K562 (cell line): ENCODE data around the gene MAGEB1. TPM values are rescaled to one million over a fixed set of nuclear protein-coding genes. Genes with fewer than 3 reads are reported as not detected.
A peak's percentile ranks its signal among the peaks of the same experiment; 100 is the strongest.

Experiments used
- BHLHE40 ChIP-seq: IDR thresholded peaks from 2 replicates; pipeline ENCODE4 v1.6.1; 2011; ENCODE audit warnings: low read length, improper control_type of control experiment
- CHCHD3 ChIP-seq: fragments of 250-450 bp; sonication (Bioruptor Pico); IDR thresholded peaks from 2 replicates; pipeline ENCODE4 v2.1.2; 2022; ENCODE audit warnings: mild to moderate bottlenecking
- CREBBP ChIP-seq: IDR thresholded peaks from one replicate; pipeline ENCODE4 v1.6.1; 2012; ENCODE audit warnings: low read depth, mild to moderate bottlenecking, control low read depth, inconsistent platforms, low read length
- GTF2A2 ChIP-seq: IDR thresholded peaks from 2 replicates; pipeline ENCODE4 v1.6.1; 2016; ENCODE audit warnings: mild to moderate bottlenecking, missing genetic modification characterization, missing compliant biosample characterization
- KDM2B ChIP-seq: fragments of 250-450 bp; sonication (Bioruptor Pico); IDR thresholded peaks from 2 replicates; pipeline ENCODE4 v1.8.0; 2021; ENCODE audit warnings: mild to moderate bottlenecking, moderate library complexity
- POLR2H ChIP-seq: IDR thresholded peaks from 2 replicates; pipeline ENCODE4 v1.6.1; 2016; ENCODE audit warnings: missing genetic modification characterization, low read depth, mild to moderate bottlenecking, control low read depth, missing compliant biosample characterization, moderate library complexity
- PRPF4 ChIP-seq: fragments of 200-400 bp; formaldehyde crosslinking; IDR thresholded peaks from one replicate; pipeline ENCODE4 v1.6.1; 2017; ENCODE audit warnings: low read length, low read depth, mild to moderate bottlenecking; ENCODE audit not compliant: insufficient read depth, poor library complexity, severe bottlenecking
- SMARCB1 ChIP-seq: IDR thresholded peaks from 2 replicates; pipeline ENCODE4 v1.6.1; 2011; ENCODE audit warnings: improper control_type of control experiment, low read depth; ENCODE audit not compliant: insufficient read length
- STAT5B ChIP-seq: fragments of 250-450 bp; sonication (Bioruptor Pico); IDR thresholded peaks from 2 replicates; pipeline ENCODE4 v1.8.0; 2021; ENCODE audit warnings: mild to moderate bottlenecking, inconsistent platforms
- TEAD1 ChIP-seq, 2 experiments: fragments of 450-650 bp in 1 of 2; sonication (generic) in 1 of 2; formaldehyde crosslinking; IDR thresholded peaks; 2 replicates each; pipeline versions ENCODE4 v1.4.0 to v1.8.0; 2020 to 2022; ENCODE audit warnings: mild to moderate bottlenecking in 2 of 2, missing genetic modification reagents in 1 of 2
- TOE1 ChIP-seq, 2 experiments: fragments of 450-650 bp in 1 of 2; sonication (generic) in 1 of 2; formaldehyde crosslinking in 1 of 2; IDR thresholded peaks; 2 replicates each; pipeline versions ENCODE4 v1.7.1 to v1.8.0; 2016 to 2022; ENCODE audit warnings: borderline replicate concordance in 2 of 2, mild to moderate bottlenecking in 2 of 2, antibody characterized with exemption in 1 of 2, inconsistent platforms in 1 of 2, low read depth in 1 of 2, missing genetic modification reagents in 1 of 2, moderate library complexity in 1 of 2
- polyA plus RNA-seq, 8 experiments: library from polyadenylated mRNA; depleted of rRNA in 4 of 8; stranded (reverse) in 5 of 8; unstranded in 3 of 8; fragments of >200 nt; fragmentation: Nextera tagmentation in 2 of 8; fragmentation: Illumina TruSeq in 1 of 8; extraction: Ambion mirVana in 2 of 8; extraction: Trizol in 1 of 8; gene quantifications; 2 replicates each; pipeline versions ENCODE4 v1.2.1 to v1.2.3, GENCODE V29; 2011 to 2014; ENCODE audit warnings: inconsistent platforms in 1 of 8, missing spikeins in 1 of 8
- total RNA-seq, 7 experiments: library from RNA; depleted of rRNA in 6 of 7; stranded (reverse); fragments of >200 nt in 6 of 7; fragmentation: Illumina TruSeq in 2 of 7; extraction: Trizol in 2 of 7; gene quantifications; 2 replicates each; pipeline versions ENCODE4 v1.2.1 to v1.2.3, GENCODE V29; 2011 to 2021; ENCODE audit warnings: low replicate concordance in 1 of 7
- TF ChIP-seq, protein P1 (sequence below): fragments of 250-450 bp; sonication (Bioruptor Pico); IDR thresholded peaks from 2 replicates; pipeline ENCODE4 v1.5.0; 2021; ENCODE audit warnings: mild to moderate bottlenecking, moderate library complexity
- TF ChIP-seq, protein P2 (sequence below): fragments of 450-650 bp; IDR thresholded peaks from 2 replicates; pipeline ENCODE4 v1.6.1; 2016; ENCODE audit warnings: borderline replicate concordance
- TF ChIP-seq, protein P3 (sequence below): sonication (generic); formaldehyde crosslinking; IDR thresholded peaks from 2 replicates; pipeline ENCODE4 v1.8.0; 2023; ENCODE audit warnings: mild to moderate bottlenecking, missing genetic modification reagents
- TF ChIP-seq, protein P4 (sequence below): sonication (generic); formaldehyde crosslinking; IDR thresholded peaks from 2 replicates; pipeline ENCODE4 v1.8.0; 2022; ENCODE audit warnings: missing genetic modification reagents, mild to moderate bottlenecking, moderate library complexity, borderline replicate concordance

MAGEB1 gene
- total and polyA plus RNA-seq, 9 of the 15 experiments (the other 6 are each of a cell fraction or from before 2014, with no cell fraction given): 32.6 to 100 (median 43.4) TPM

DNA sequence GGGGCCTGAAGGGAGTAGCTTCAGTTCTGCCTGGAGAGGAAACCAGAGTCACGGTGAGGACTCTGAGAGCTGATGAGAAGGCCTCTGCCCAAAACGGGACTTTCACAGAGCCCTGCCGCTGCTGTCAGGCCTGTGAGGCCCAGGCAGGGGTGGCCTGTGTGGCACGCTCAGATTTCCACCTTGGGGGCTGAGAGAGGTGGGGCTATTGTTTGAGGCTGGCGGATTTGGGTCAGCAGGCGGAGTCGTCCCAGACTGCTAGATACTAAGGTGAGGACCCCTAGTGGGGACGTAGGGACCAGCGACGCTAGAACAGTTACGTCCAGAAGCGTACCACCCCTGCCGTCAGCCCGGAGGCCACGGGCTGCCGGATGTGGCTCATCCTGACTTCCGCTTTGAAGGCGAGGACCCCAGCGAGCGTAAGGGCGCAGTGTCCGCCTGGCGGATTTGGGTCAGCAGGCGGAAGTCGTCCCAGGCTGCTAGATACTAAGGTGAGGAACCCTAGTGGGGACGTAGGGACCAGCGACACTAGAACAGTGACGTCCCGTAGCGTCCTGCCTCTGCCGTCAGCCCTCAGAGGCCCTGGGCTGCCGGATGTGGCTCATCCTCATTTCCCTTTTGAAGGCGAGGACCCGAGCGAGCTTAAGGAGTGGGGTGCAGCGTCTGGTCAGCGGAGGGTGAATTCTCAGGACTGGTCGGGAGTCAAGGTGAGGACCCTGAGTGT, at the start of gene MAGEB1 (continued):
- TF ChIP-seq, protein P1, sequence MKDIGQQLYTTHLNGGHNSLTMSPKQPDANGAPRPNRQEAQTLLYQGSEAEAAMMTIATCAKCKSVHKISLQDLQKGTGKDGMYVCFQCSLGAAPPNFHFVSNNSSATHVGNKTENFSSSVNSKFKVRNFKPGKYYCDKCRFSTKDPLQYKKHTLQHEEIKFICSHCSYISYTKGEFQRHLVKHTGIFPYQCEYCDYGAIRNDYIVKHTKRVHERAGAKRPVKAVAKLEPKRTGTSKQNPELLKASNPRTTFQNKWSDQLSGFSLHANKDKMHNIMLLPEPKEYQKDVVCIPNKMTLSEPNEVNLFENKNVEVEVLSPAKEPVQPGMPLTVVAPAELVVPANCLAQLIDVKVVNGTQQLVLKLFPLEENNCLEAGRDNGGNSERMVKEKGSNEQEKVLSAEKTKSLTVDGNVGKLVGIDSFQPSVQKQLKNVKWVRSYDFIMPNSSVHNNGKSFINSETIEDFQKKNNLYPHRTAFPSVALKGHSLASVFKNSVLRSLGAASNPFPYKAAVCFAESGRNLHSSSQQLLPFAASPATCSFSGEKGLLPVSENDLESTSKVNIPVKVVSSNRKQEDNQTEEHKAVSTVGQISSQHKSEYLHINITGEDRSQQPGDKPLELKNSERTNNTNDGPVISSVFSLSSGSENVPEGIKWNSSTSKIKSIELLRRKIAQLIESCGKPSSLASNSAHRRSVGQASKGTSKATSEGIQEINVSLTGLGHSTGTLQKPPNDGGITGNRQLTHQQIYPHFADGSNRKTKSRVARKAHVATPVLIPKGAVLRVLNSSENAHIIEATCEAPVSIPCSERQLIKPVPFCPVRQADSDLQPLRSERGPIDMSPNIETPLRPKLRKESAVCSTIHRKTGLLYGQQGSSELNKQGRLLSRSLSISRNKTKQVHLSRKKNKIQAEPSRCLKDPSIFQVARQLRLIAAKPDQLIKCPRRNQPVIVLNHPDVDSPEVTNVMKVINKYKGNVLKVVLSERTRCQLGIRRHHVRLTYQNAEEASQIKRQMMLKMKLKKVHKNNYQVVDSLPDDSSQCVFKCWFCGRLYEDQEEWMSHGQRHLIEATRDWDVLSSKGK (CRISPR knock-in tag): no peak
- TF ChIP-seq, protein P2, sequence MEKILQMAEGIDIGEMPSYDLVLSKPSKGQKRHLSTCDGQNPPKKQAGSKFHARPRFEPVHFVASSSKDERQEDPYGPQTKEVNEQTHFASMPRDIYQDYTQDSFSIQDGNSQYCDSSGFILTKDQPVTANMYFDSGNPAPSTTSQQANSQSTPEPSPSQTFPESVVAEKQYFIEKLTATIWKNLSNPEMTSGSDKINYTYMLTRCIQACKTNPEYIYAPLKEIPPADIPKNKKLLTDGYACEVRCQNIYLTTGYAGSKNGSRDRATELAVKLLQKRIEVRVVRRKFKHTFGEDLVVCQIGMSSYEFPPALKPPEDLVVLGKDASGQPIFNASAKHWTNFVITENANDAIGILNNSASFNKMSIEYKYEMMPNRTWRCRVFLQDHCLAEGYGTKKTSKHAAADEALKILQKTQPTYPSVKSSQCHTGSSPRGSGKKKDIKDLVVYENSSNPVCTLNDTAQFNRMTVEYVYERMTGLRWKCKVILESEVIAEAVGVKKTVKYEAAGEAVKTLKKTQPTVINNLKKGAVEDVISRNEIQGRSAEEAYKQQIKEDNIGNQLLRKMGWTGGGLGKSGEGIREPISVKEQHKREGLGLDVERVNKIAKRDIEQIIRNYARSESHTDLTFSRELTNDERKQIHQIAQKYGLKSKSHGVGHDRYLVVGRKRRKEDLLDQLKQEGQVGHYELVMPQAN: no peak
- TF ChIP-seq TEAD1 (CRISPR knock-in tag; IDR thresholded peaks at IDR 0.05) (no peak), GTF2A2 (tag) (no peak), STAT5B (CRISPR knock-in tag) (no peak), KDM2B (CRISPR knock-in tag) (no peak), CHCHD3 (no peak), CREBBP (no peak), SMARCB1 (no peak), POLR2H (tag) (peak; percentile 66), TOE1 (IDR thresholded peaks at IDR 0.05; ENCODE audit: borderline replicate concordance) (no peak), TOE1 (CRISPR knock-in tag; IDR thresholded peaks at IDR 0.05; ENCODE audit: borderline replicate concordance, low read depth) (no peak), BHLHE40 (no peak), PRPF4 (no peak)
- TF ChIP-seq, protein P3, sequence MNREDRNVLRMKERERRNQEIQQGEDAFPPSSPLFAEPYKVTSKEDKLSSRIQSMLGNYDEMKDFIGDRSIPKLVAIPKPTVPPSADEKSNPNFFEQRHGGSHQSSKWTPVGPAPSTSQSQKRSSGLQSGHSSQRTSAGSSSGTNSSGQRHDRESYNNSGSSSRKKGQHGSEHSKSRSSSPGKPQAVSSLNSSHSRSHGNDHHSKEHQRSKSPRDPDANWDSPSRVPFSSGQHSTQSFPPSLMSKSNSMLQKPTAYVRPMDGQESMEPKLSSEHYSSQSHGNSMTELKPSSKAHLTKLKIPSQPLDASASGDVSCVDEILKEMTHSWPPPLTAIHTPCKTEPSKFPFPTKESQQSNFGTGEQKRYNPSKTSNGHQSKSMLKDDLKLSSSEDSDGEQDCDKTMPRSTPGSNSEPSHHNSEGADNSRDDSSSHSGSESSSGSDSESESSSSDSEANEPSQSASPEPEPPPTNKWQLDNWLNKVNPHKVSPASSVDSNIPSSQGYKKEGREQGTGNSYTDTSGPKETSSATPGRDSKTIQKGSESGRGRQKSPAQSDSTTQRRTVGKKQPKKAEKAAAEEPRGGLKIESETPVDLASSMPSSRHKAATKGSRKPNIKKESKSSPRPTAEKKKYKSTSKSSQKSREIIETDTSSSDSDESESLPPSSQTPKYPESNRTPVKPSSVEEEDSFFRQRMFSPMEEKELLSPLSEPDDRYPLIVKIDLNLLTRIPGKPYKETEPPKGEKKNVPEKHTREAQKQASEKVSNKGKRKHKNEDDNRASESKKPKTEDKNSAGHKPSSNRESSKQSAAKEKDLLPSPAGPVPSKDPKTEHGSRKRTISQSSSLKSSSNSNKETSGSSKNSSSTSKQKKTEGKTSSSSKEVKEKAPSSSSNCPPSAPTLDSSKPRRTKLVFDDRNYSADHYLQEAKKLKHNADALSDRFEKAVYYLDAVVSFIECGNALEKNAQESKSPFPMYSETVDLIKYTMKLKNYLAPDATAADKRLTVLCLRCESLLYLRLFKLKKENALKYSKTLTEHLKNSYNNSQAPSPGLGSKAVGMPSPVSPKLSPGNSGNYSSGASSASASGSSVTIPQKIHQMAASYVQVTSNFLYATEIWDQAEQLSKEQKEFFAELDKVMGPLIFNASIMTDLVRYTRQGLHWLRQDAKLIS (CRISPR knock-in tag): no peak
- TF ChIP-seq, protein P4, sequence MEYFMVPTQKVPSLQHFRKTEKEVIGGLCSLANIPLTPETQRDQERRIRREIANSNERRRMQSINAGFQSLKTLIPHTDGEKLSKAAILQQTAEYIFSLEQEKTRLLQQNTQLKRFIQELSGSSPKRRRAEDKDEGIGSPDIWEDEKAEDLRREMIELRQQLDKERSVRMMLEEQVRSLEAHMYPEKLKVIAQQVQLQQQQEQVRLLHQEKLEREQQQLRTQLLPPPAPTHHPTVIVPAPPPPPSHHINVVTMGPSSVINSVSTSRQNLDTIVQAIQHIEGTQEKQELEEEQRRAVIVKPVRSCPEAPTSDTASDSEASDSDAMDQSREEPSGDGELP (CRISPR knock-in tag): peak; percentile 80
